SK-N-SH (cell line): ENCODE results near the gene AUTS2. TPM values are rescaled to one million over a fixed set of nuclear protein-coding genes. Genes with fewer than 3 reads are reported as not detected.

ENCODE experiments used
- CTCF ChIA-PET: fragments of 300-600, 350-600 bp; formaldehyde crosslinking; extraction: SDS; loops from one replicate; lab custom pipeline; 2021; lab: Yijun Ruan, JAX
- POLR2A ChIA-PET: fragments of 350-600 bp; sonication (Branson Sonifier 250); formaldehyde crosslinking; extraction: SDS; loops from one replicate; lab custom pipeline; 2020; ENCODE audit warnings: antibody characterized with exemption, inconsistent platforms; lab: Yijun Ruan, JAX
- DNase-seq: peaks from one replicate; pipeline ENCODE4 v3.0.0; 2012
- H2AFZ ChIP-seq: fragments of 200-600 bp; sonication (generic); 2 replicates; pipeline ENCODE4 v1.8.1; 2016; ENCODE audit warnings: antibody characterized with exemption, mild to moderate bottlenecking, low read depth
- H3F3A ChIP-seq: fragments of 200-600 bp; sonication (generic); replicated peaks from 2 replicates; pipeline ENCODE3; 2016; ENCODE audit warnings: antibody characterized with exemption, mild to moderate bottlenecking; ENCODE audit not compliant: insufficient read depth
- H3K27ac ChIP-seq, 2 experiments: fragments of 200-500 bp in 1 of 2; fragments of 200-600 bp in 1 of 2; sonication (Bioruptor generic) in 1 of 2; sonication (generic), shearing (Covaris generic) in 1 of 2; 2 replicates each; pipeline versions ENCODE4 v1.5.1 to v1.6.1; 2014 to 2016; ENCODE audit warnings: low read depth in 2 of 2, inconsistent platforms in 1 of 2, low read length in 1 of 2, mild to moderate bottlenecking in 1 of 2, mixed read lengths in 1 of 2
- H3K27me3 ChIP-seq: fragments of 200-600 bp; sonication (generic), shearing (Covaris generic); 2 replicates; pipeline ENCODE4 v1.6.1; 2016; ENCODE audit warnings: mixed run types; ENCODE audit not compliant: insufficient read depth
- H3K36me3 ChIP-seq, 2 experiments: fragments of 200-500 bp in 1 of 2; fragments of 200-600 bp in 1 of 2; sonication (Bioruptor generic) in 1 of 2; sonication (generic) in 1 of 2; replicated peaks in 1 of 2; 2 replicates each; pipeline versions ENCODE3 to v1.5.1; 2014 to 2016; ENCODE audit warnings: low read length in 1 of 2, mild to moderate bottlenecking in 1 of 2; ENCODE audit not compliant: insufficient read depth in 2 of 2, control insufficient read depth in 1 of 2
- H3K4me1 ChIP-seq, 2 experiments: fragments of 200-500 bp in 1 of 2; fragments of 200-600 bp in 1 of 2; sonication (Bioruptor generic) in 1 of 2; sonication (generic), shearing (Covaris generic) in 1 of 2; 2 replicates each; pipeline versions ENCODE4 v1.5.1 to v1.6.1; 2014 to 2016; ENCODE audit warnings: low read depth in 1 of 2, low read length in 1 of 2, mixed run types in 1 of 2; ENCODE audit not compliant: insufficient read depth in 2 of 2, control insufficient read depth in 1 of 2
- H3K4me2 ChIP-seq: fragments of 200-600 bp; sonication (generic), shearing (Covaris generic); 2 replicates; pipeline ENCODE4 v1.6.1; 2017; ENCODE audit warnings: mixed run types
- H3K4me3 ChIP-seq, 2 experiments: fragments of 200-500 bp in 1 of 2; fragments of 200-600 bp in 1 of 2; sonication (Bioruptor generic) in 1 of 2; sonication (generic), shearing (Covaris generic) in 1 of 2; 2 replicates each; pipeline versions ENCODE4 v1.5.1 to v1.8.1; 2014 to 2016; ENCODE audit warnings: low read depth in 2 of 2, inconsistent platforms in 1 of 2, low read length in 1 of 2, mild to moderate bottlenecking in 1 of 2, mixed read lengths in 1 of 2, moderate library complexity in 1 of 2
- H3K79me2 ChIP-seq: fragments of 200-600 bp; sonication (generic); 2 replicates; pipeline ENCODE4 v1.8.1; 2017; ENCODE audit warnings: mild to moderate bottlenecking; ENCODE audit not compliant: insufficient read depth
- H3K9ac ChIP-seq: fragments of 200-600 bp; sonication (generic); 2 replicates; pipeline ENCODE4 v1.6.1; 2017; ENCODE audit warnings: mixed run types
- H3K9me2 ChIP-seq: fragments of 200-600 bp; sonication (generic); 2 replicates; pipeline ENCODE4 v1.6.1; 2017; ENCODE audit warnings: mixed run types
- H3K9me3 ChIP-seq: fragments of 200-600 bp; sonication (generic); 2 replicates; pipeline ENCODE4 v1.6.1; 2017; ENCODE audit warnings: mixed run types, mild to moderate bottlenecking, moderate library complexity
- H4K20me1 ChIP-seq: fragments of 200-600 bp; sonication (generic); 2 replicates; pipeline ENCODE4 v1.6.1; 2017; ENCODE audit warnings: mild to moderate bottlenecking, mixed run types; ENCODE audit not compliant: insufficient read depth
- ELF1 ChIP-seq: IDR thresholded peaks from 2 replicates; pipeline ENCODE4 v1.4.0; 2012
- EP300 ChIP-seq, 2 experiments: IDR thresholded peaks; 2 replicates each; pipeline versions ENCODE4 v1.4.0 to v1.6.1; 2012; ENCODE audit warnings: borderline replicate concordance in 1 of 2, low read depth in 1 of 2, low read length in 1 of 2
- EZH2phosphoT487 ChIP-seq: fragments of 200-600 bp; sonication (generic); IDR thresholded peaks from 2 replicates; pipeline ENCODE4 v1.6.1; 2017; ENCODE audit warnings: low read depth, mixed run types, mild to moderate bottlenecking, antibody characterized with exemption, moderate library complexity, borderline replicate concordance
- FOSL2 ChIP-seq: IDR thresholded peaks from 2 replicates; pipeline ENCODE4 v1.4.0; 2012; ENCODE audit warnings: low read depth, mild to moderate bottlenecking, moderate library complexity, borderline replicate concordance
- FOXJ3 ChIP-seq: sonication (generic); formaldehyde crosslinking; IDR thresholded peaks from 2 replicates; pipeline ENCODE4 v1.5.1; 2020; ENCODE audit warnings: mild to moderate bottlenecking, missing genetic modification reagents
- GABPA ChIP-seq: IDR thresholded peaks from 2 replicates; pipeline ENCODE4 v1.4.0; 2012; ENCODE audit warnings: low read depth, mild to moderate bottlenecking
- IRF3 ChIP-seq: fragments of 150-350 bp; IDR thresholded peaks from 2 replicates; pipeline ENCODE4 v1.6.1; 2016; ENCODE audit warnings: mild to moderate bottlenecking, low read depth, low read length
- MAX ChIP-seq: IDR thresholded peaks from 2 replicates; pipeline ENCODE4 v1.4.0; 2012; ENCODE audit warnings: low read depth
- MEF2A ChIP-seq: IDR thresholded peaks from 2 replicates; pipeline ENCODE4 v1.4.0; 2012; ENCODE audit warnings: low read depth, borderline replicate concordance
- NRF1 ChIP-seq: IDR thresholded peaks from 2 replicates; pipeline ENCODE4 v1.6.1; 2012; ENCODE audit warnings: low read depth, mild to moderate bottlenecking, low read length
- RAD21 ChIP-seq: IDR thresholded peaks from 2 replicates; pipeline ENCODE4 v1.6.1; 2012; ENCODE audit warnings: mild to moderate bottlenecking, low read length
- RCOR1 ChIP-seq: fragments of 150-350 bp; IDR thresholded peaks from 2 replicates; pipeline ENCODE4 v1.6.1; 2017; ENCODE audit warnings: antibody characterized with exemption, low read length
- REST ChIP-seq: IDR thresholded peaks from 2 replicates; pipeline ENCODE4 v1.6.1; 2012; ENCODE audit warnings: mild to moderate bottlenecking, low read depth, low read length, moderate library complexity
- RFX5 ChIP-seq: IDR thresholded peaks from 2 replicates; pipeline ENCODE4 v1.6.1; 2012; ENCODE audit warnings: mild to moderate bottlenecking, improper control_type of control experiment, low read length
- RXRA ChIP-seq: IDR thresholded peaks from 2 replicates; pipeline ENCODE4 v1.4.0; 2012; ENCODE audit warnings: low read depth, mild to moderate bottlenecking, borderline replicate concordance
- TEAD4 ChIP-seq: IDR thresholded peaks from 2 replicates; pipeline ENCODE4 v1.4.0; 2012; ENCODE audit warnings: mild to moderate bottlenecking, borderline replicate concordance; ENCODE audit not compliant: insufficient read depth
- USF2 ChIP-seq: fragments of 150-350 bp; IDR thresholded peaks from 2 replicates; pipeline ENCODE4 v1.6.1; 2017; ENCODE audit warnings: antibody characterized with exemption, low read length, low read depth, borderline replicate concordance
- ZBTB33 ChIP-seq: IDR thresholded peaks from 2 replicates; pipeline ENCODE4 v1.4.0; 2012; ENCODE audit warnings: low read depth, borderline replicate concordance
- WGBS: methylation state at CpG from one replicate; pipeline ENCODE4 v1.1.6; 2017; ENCODE audit warnings: low lambda C conversion rate; 5-methylcytosine and 5-hydroxymethylcytosine counted together
- polyA plus RNA-seq, 3 experiments: library from polyadenylated mRNA; depleted of rRNA; stranded (reverse); fragments of >200 nt; gene quantifications; 2 replicates each; pipeline ENCODE4 v1.2.3, GENCODE V29; 2012

Gene AUTS2
- polyA plus RNA-seq, 1 of the 3 experiments (the other 2 are of a cell fraction) = 15.6 TPM

GRCh38 chr7:70636169-70636568 is 1037.9 kb downstream of the AUTS2 start:
- H4K20me1 ChIP-seq = no peaks in the 10 kb centered on the region
- H3K4me2 ChIP-seq = no peak overlapping the region
- ChIA-PET CTCF (no interaction called here), POLR2A (no interaction called here)
- 88% methylated on average over 6 of the region's 6 CpGs for WGBS
- H3K36me3 ChIP-seq = no peaks in the 10 kb centered on the region
- H3F3A ChIP-seq = no peaks in the 10 kb centered on the region
- H3K9me2 ChIP-seq = no peaks in the 10 kb centered on the region
- H3K79me2 ChIP-seq = no peaks in the 10 kb centered on the region
- no peak overlapping the region for H3K9ac ChIP-seq
- H3K4me1 ChIP-seq = peaks cover 7 to 13% of the 10 kb centered on the region in 2 experiments; a peak in 2 of 4 replicates
- no peak overlapping the region for H3K4me3 ChIP-seq
- no peaks in the 10 kb centered on the region for H3K27me3 ChIP-seq
- TF ChIP-seq RAD21 = no peak
- no peak for TF ChIP-seq ELF1
- TF ChIP-seq TEAD4 = no peak
- no peak for TF ChIP-seq REST
- no peak for TF ChIP-seq IRF3
- TF ChIP-seq, all 33 proteins: peak for 0
- no peak overlapping the region for H2AFZ ChIP-seq
- no peak for DNase-seq
- H3K27ac ChIP-seq = no peak overlapping the region
- H3K9me3 ChIP-seq = no peaks in the 10 kb centered on the region

- DNase-seq = no peak
- H3K79me2 ChIP-seq = no peaks in the 10 kb centered on the region
- CTCF ChIA-PET = interaction anchor here (1.0 to 1.2 kb wide), 2 partner anchors 60 to 61 kb away, joined by 3 read pairs; no protein-coding TSS in a partner anchor
- no peak overlapping the region for H3K9ac ChIP-seq
- POLR2A ChIA-PET = no interaction called here
- no peaks in the 10 kb centered on the region for H3K27me3 ChIP-seq
- H3K4me3 ChIP-seq = no peak overlapping the region
- no peaks in the 10 kb centered on the region for H3K9me2 ChIP-seq
- H3K27ac ChIP-seq = no peak overlapping the region
- H3F3A ChIP-seq = no peaks in the 10 kb centered on the region
- no peaks in the 10 kb centered on the region for H4K20me1 ChIP-seq
- WGBS = 78% methylated on average over 1 of the region's 1 CpG
- no peaks in the 10 kb centered on the region for H3K9me3 ChIP-seq
- no peak overlapping the region for H2AFZ ChIP-seq
- H3K4me2 ChIP-seq = no peak overlapping the region
- H3K4me1 ChIP-seq = peaks cover 7 to 13% of the 10 kb centered on the region in 2 experiments; a peak in 2 of 4 replicates
- no peaks in the 10 kb centered on the region for H3K36me3 ChIP-seq
- TF ChIP-seq RCOR1 (no peak), NRF1 (no peak), TEAD4 (no peak), FOSL2 (no peak), MEF2A (no peak), IRF3 (no peak), USF2 (no peak), GABPA (no peak), EP300 (IDR thresholded peaks at IDR 0.05; ENCODE audit: borderline replicate concordance in 1 of 2, low read depth in 1 of 2, low read length in 1 of 2) (no peak), RXRA (no peak), RFX5 (no peak), FOXJ3 (CRISPR knock-in tag) (no peak), EZH2phosphoT487 (no peak), ZBTB33 (no peak), MAX (no peak)
Observed at GRCh38 chr7:70637726-70638125, 1039.5 kb downstream of the AUTS2 start.
